Activated naive CD8-positive, alpha-beta T cell treated with anti-CD3 and anti-CD28 coated beads, Interleukin-2, amount 50 U/mL, for 16 hours (primary cell): ENCODE data around the gene FOXF1.

Experiments used
- DNase-seq: peaks from one replicate; pipeline ENCODE4 v3.0.0-alpha.2; 2020; ENCODE audit warnings: low read depth, low spot score

The FOXF1 gene

GRCh38 chr16:86557587-86557986, 47.3 kb downstream of the FOXF1 start:
- DNase-seq = no peak

GRCh38 chr16:86558355-86559193, 48.2 kb downstream of the FOXF1 start:
- DNase-seq = no peak

- no peak for DNase-seq
Observed at GRCh38 chr16:86559802-86560305, 49.5 kb downstream of the FOXF1 start.

- DNase-seq = no peak
Observed at GRCh38 chr16:86562356-86562755, 52.0 kb downstream of the FOXF1 start.

- peak; percentile 70 for DNase-seq
Observed at GRCh38 chr16:86563469-86564345, 53.4 kb downstream of the FOXF1 start.
